ENCODE measurements around the gene GRIA1.

GRCh38 chr5:153671653-153672346, 181.3 kb downstream of the GRIA1 start:
- TF ChIP-seq, protein P1, sequence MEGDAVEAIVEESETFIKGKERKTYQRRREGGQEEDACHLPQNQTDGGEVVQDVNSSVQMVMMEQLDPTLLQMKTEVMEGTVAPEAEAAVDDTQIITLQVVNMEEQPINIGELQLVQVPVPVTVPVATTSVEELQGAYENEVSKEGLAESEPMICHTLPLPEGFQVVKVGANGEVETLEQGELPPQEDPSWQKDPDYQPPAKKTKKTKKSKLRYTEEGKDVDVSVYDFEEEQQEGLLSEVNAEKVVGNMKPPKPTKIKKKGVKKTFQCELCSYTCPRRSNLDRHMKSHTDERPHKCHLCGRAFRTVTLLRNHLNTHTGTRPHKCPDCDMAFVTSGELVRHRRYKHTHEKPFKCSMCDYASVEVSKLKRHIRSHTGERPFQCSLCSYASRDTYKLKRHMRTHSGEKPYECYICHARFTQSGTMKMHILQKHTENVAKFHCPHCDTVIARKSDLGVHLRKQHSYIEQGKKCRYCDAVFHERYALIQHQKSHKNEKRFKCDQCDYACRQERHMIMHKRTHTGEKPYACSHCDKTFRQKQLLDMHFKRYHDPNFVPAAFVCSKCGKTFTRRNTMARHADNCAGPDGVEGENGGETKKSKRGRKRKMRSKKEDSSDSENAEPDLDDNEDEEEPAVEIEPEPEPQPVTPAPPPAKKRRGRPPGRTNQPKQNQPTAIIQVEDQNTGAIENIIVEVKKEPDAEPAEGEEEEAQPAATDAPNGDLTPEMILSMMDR (IDR thresholded peaks at IDR 0.05) = no peak
- TF ChIP-seq POLR2A (IDR thresholded peaks at IDR 0.05) = no peak

Data from transverse colon (tissue), 3 donors.